Sigmoid colon (tissue), 7 donors: ENCODE measurements around the gene MEF2D. TPM values are rescaled to one million over a fixed set of nuclear protein-coding genes. Genes with fewer than 3 reads are reported as not detected.

ENCODE experiments used
- DNase-seq: peaks from one replicate; pipeline ENCODE4 v3.0.0-alpha.2; 2019
- H3K27ac ChIP-seq, 4 donors: fragments of 200-600 bp; sonication (generic); one replicate each; pipeline ENCODE4 v1.5.1; 2016 to 2019; ENCODE audit warnings: mild to moderate bottlenecking in 1 of 4
- H3K27me3 ChIP-seq, 3 donors: fragments of 200-600 bp; sonication (generic); one replicate each; pipeline ENCODE4 v1.5.1; 2019; ENCODE audit warnings: mild to moderate bottlenecking in 1 of 3
- H3K36me3 ChIP-seq, 4 donors: fragments of 200-600 bp; sonication (generic); one replicate each; pipeline ENCODE4 v1.5.1; 2016 to 2019
- H3K4me1 ChIP-seq, 4 donors: fragments of 200-600 bp; sonication (generic); one replicate each; pipeline ENCODE4 v1.5.1; 2017 to 2019
- H3K4me3 ChIP-seq, 4 donors: fragments of 200-600 bp; sonication (generic); one replicate each; pipeline ENCODE4 v1.5.1; 2017 to 2019; ENCODE audit warnings: mild to moderate bottlenecking in 2 of 4, moderate library complexity in 1 of 4
- H3K9me3 ChIP-seq, 4 donors: fragments of 200-600 bp in 3 of 4; sonication (generic) in 3 of 4; one replicate each; pipeline versions ENCODE4 v1.5.1 to v1.6.1; 2013 to 2019
- CTCF ChIP-seq, 4 experiments: fragments of 450-650 bp in 3 of 4; fragments of 200-600 bp in 1 of 4; IDR thresholded peaks; one replicate each; pipeline ENCODE4 v1.5.1; 2016 to 2019; ENCODE audit warnings: antibody characterized with exemption in 4 of 4, mild to moderate bottlenecking in 3 of 4, moderate library complexity in 2 of 4
- EP300 ChIP-seq, 4 donors: sonication (generic); formaldehyde crosslinking; IDR thresholded peaks; one replicate each; pipeline ENCODE4 v1.6.1; 2017; ENCODE audit warnings: antibody characterized with exemption in 4 of 4
- POLR2A ChIP-seq, 2 donors: fragments of 450-650 bp; IDR thresholded peaks; one replicate each; pipeline ENCODE4 v1.6.1; 2016; ENCODE audit warnings: antibody characterized with exemption in 2 of 2, mild to moderate bottlenecking in 2 of 2, moderate library complexity in 2 of 2
- POLR2AphosphoS5 ChIP-seq, 4 donors: sonication (generic); formaldehyde crosslinking; IDR thresholded peaks; one replicate each; pipeline ENCODE4 v1.6.1; 2017; ENCODE audit warnings: antibody characterized with exemption in 4 of 4
- WGBS, 2 donors: extraction: QIAGEN DNeasy Blood & Tissue Kit; methylation state at CpG; one replicate each; pipeline ENCODE4 v1.1.7; 2013; 5-methylcytosine and 5-hydroxymethylcytosine counted together
- intact Hi-C: fragments of 100-400 bp; cut with DNase I; formaldehyde crosslinking; loops from one replicate; pipeline ENCODE4 v1.15.1; 2023
- polyA plus RNA-seq, 3 donors: library from polyadenylated mRNA; stranded (reverse); fragments of 200-250 nt; gene quantifications; one replicate each; pipeline ENCODE4 v1.2.3, GENCODE V29; 2013
- total RNA-seq, 4 donors: library from RNA; depleted of rRNA; stranded (reverse); fragments of >200 nt; gene quantifications; one replicate each; pipeline ENCODE4 v1.1.0, GENCODE V29; 2016
- donor health status: healthy with polysubstance abuse.
- donor health status: Bipolar disorder and iron deficiency.
- donor health status: healthy.

MEF2D gene
- total and polyA plus RNA-seq, 7 donors: 13.2 to 61.6 (median 39.8) TPM

GRCh38 chr1:156440654-156441437, 59.7 kb downstream of the MEF2D start:
- Histone ChIP-seq H3K9me3 (no peaks in the 10 kb centered on the region), H3K4me3 (no peak overlapping the region), H3K27me3 (peaks cover 48 to 96% (median 58%) of the 10 kb centered on the region in 3 donors), H3K27ac (no peak overlapping the region), H3K4me1 (peaks cover 0 to 15% (median 12%) of the 10 kb centered on the region in 4 donors), H3K36me3 (no peaks in the 10 kb centered on the region)
- intact Hi-C loops: no loop called here
- 14 to 17% methylated on average over 9 of the region's 9 CpGs for WGBS, 2 donors
- TF ChIP-seq EP300 (IDR thresholded peaks at IDR 0.05): no peak
- no peak for TF ChIP-seq POLR2A (IDR thresholded peaks at IDR 0.05)
- no peak for TF ChIP-seq POLR2AphosphoS5 (IDR thresholded peaks at IDR 0.05)
- no peak for TF ChIP-seq CTCF (IDR thresholded peaks at IDR 0.05)
- DNase-seq: no peak

- intact Hi-C loops: no loop called here
- 6 to 11% methylated on average over 14 of the region's 14 CpGs for WGBS, 2 donors
- peaks cover 0 to 18% (median 17%) of the 10 kb centered on the region in 4 donors for H3K4me1 ChIP-seq
- H3K4me3 ChIP-seq: no peak overlapping the region
- no peak for DNase-seq
- peaks cover 57 to 98% (median 69%) of the 10 kb centered on the region in 3 donors for H3K27me3 ChIP-seq
- H3K9me3 ChIP-seq: no peaks in the 10 kb centered on the region
- H3K27ac ChIP-seq: no peak overlapping the region
- TF ChIP-seq EP300 (IDR thresholded peaks at IDR 0.05) (no peak), CTCF (IDR thresholded peaks at IDR 0.05) (no peak), POLR2A (IDR thresholded peaks at IDR 0.05) (no peak), POLR2AphosphoS5 (IDR thresholded peaks at IDR 0.05) (no peak)
- H3K36me3 ChIP-seq: no peaks in the 10 kb centered on the region
Measured at GRCh38 chr1:156439777-156440183, 60.8 kb downstream of the MEF2D start.

- H3K36me3 ChIP-seq: no peaks in the 10 kb centered on the region
- no peak for DNase-seq
- TF ChIP-seq POLR2AphosphoS5 (IDR thresholded peaks at IDR 0.05): no peak
- no peak for TF ChIP-seq POLR2A (IDR thresholded peaks at IDR 0.05)
- no peak for TF ChIP-seq CTCF (IDR thresholded peaks at IDR 0.05)
- TF ChIP-seq EP300 (IDR thresholded peaks at IDR 0.05): no peak
- peaks cover 61 to 100% (median 75%) of the 10 kb centered on the region in 3 donors for H3K27me3 ChIP-seq
- H3K27ac ChIP-seq: no peak overlapping the region
- peaks cover 0 to 18% (median 17%) of the 10 kb centered on the region in 4 donors for H3K4me1 ChIP-seq
- intact Hi-C loops: no loop called here
- no peak overlapping the region for H3K4me3 ChIP-seq
- H3K9me3 ChIP-seq: no peaks in the 10 kb centered on the region
- 18 to 20% methylated on average over 11 of the region's 11 CpGs for WGBS, 2 donors
Measured at GRCh38 chr1:156439036-156439776, 61.4 kb downstream of the MEF2D start.

- TF ChIP-seq CTCF (IDR thresholded peaks at IDR 0.05) (no peak), EP300 (IDR thresholded peaks at IDR 0.05) (no peak), POLR2AphosphoS5 (IDR thresholded peaks at IDR 0.05) (no peak), POLR2A (IDR thresholded peaks at IDR 0.05) (no peak)
- Histone ChIP-seq H3K36me3 (no peaks in the 10 kb centered on the region), H3K4me3 (no peak overlapping the region), H3K4me1 (peaks cover 0 to 18% (median 17%) of the 10 kb centered on the region in 4 donors), H3K27ac (no peak overlapping the region), H3K9me3 (no peaks in the 10 kb centered on the region), H3K27me3 (peaks cover 69 to 100% (median 82%) of the 10 kb centered on the region in 3 donors)
- WGBS, 2 donors: 22 to 26% methylated on average over 7 of the region's 7 CpGs
- intact Hi-C loops: no loop called here
- no peak for DNase-seq
Measured at GRCh38 chr1:156438278-156438987, 62.1 kb downstream of the MEF2D start.
